HUES6 (cell line): ENCODE data around the gene GPD2.

Experiments
- H3K27ac ChIP-seq: 2 replicates; pipeline ENCODE4 v1.7.0; 2013; ENCODE audit warnings: low read depth, mild to moderate bottlenecking, low read length, inconsistent platforms
- H3K27me3 ChIP-seq: 2 replicates; pipeline ENCODE4 v1.6.1; 2013; ENCODE audit warnings: low read length; ENCODE audit not compliant: control insufficient read depth, insufficient read depth
- H3K36me3 ChIP-seq: 2 replicates; pipeline ENCODE4 v1.6.1; 2013; ENCODE audit warnings: low read length; ENCODE audit not compliant: control insufficient read depth, insufficient read depth
- H3K4me1 ChIP-seq: 2 replicates; pipeline ENCODE4 v1.6.1; 2013; ENCODE audit warnings: low read length; ENCODE audit not compliant: control insufficient read depth, insufficient read depth
- H3K4me3 ChIP-seq: 2 replicates; pipeline ENCODE4 v1.5.1; 2013; ENCODE audit warnings: low read depth, low read length
- H3K9ac ChIP-seq: one replicate; pipeline ENCODE4 v1.6.1; 2013; ENCODE audit warnings: mild to moderate bottlenecking, low read length
- H3K9me3 ChIP-seq: 2 replicates; pipeline ENCODE4 v1.6.1; 2013; ENCODE audit warnings: low read depth, low read length; ENCODE audit not compliant: control insufficient read depth, insufficient read depth

The GPD2 gene

DNA sequence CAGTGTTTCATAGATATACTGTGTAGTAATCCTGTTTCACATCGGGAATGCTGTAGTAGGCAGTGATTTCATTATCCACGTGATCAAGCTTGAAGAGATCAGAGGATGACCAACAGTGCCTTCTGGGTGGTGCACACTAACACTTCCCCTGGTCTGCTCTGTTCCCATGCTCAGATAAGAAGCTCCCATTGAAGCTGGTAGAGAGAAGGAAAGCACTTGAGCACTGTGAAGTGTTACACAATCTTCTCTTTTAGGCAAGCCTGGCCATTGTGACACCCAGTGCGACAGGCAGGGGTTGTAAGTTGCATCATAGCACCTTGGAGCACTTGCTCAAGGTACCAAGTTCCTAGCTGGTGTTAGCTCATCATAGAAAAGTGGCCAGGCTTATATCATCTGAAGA, 30.6 kb upstream of the GPD2 start:
- no peaks in the 10 kb centered on the region for H3K4me1 ChIP-seq
- no peak overlapping the region for H3K9ac ChIP-seq
- no peak overlapping the region for H3K4me3 ChIP-seq
- no peaks in the 10 kb centered on the region for H3K9me3 ChIP-seq
- H3K27ac ChIP-seq = no peak overlapping the region
- H3K27me3 ChIP-seq = no peaks in the 10 kb centered on the region
- no peaks in the 10 kb centered on the region for H3K36me3 ChIP-seq

DNA sequence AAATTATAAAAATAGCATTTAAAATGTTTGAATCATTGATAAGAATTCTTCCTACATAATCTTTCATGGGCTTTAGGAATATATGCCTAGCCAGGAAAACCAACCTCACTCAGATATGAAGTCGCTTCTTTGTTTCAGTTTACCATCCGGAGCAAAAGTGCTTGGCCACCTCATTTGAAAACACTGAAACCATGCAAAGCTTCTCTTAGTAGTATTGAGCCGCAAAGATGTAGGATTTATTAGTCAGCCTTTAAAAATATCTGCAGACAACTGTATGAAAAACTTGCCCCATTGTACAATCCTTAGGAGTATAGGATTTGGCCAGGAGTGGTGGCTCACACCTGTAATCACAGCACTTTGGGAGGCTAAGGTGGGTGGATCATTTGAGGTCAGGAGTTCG, 24.3 kb upstream of the GPD2 start:
- no peaks in the 10 kb centered on the region for H3K27me3 ChIP-seq
- no peaks in the 10 kb centered on the region for H3K9me3 ChIP-seq
- H3K4me1 ChIP-seq = no peaks in the 10 kb centered on the region
- H3K36me3 ChIP-seq = no peaks in the 10 kb centered on the region
- H3K27ac ChIP-seq = no peak overlapping the region
- no peak overlapping the region for H3K4me3 ChIP-seq
- H3K9ac ChIP-seq = no peak overlapping the region

DNA sequence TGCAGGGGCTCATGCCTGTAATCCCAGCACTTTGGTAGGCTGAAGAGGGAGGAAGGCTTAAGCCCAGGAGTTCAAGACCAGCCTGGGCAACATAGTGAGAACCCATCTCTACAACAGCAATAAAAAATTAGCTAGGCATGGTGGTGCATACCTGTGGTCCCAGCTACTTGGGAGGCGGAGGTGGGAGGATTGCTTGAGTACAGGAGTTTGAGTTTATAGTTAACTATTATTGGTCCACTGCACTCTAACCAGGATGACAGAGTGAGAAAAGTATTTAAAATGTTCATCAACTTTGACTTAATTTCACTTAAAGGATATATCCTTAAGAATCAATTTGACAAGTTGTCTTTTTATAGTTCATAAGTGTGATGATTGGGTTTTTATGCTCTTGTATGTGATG, 14.3 kb upstream of the GPD2 start:
- Histone ChIP-seq H3K4me3 (no peak overlapping the region), H3K4me1 (no peaks in the 10 kb centered on the region), H3K27ac (no peak overlapping the region), H3K9me3 (no peaks in the 10 kb centered on the region), H3K36me3 (no peaks in the 10 kb centered on the region), H3K9ac (no peak overlapping the region), H3K27me3 (no peaks in the 10 kb centered on the region)

DNA sequence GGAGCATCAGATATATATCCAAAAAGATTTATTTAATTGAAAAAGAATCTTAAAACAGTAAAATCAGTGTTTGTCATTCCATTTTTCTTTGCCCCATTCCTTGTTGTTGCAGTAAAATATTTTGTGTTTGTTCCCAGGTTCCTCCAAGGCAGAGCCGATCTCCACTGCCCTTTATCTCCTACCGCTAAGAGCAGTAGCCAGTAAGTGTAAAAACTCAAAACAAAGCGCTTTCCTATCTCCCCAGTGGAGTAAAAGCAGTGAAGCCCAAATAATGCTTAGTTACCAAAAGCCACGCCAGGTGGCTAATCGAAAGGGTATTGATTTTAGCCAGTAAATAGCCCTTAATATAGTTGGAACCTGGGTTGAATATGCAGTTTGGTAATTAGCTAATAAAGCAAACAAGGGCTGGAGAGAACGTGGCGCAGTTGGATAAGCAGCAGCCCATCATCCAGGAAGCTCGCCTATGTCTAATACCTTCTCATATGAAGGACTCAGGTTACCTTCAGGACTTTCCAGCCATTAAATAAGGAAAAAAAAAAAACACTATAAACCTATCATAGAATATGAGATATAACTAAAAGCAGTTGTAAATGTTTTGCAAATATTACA, 12.4 kb upstream of the GPD2 start:
- Histone ChIP-seq H3K9me3 (no peaks in the 10 kb centered on the region), H3K4me1 (no peaks in the 10 kb centered on the region), H3K36me3 (no peaks in the 10 kb centered on the region), H3K4me3 (no peak overlapping the region), H3K27me3 (no peaks in the 10 kb centered on the region), H3K9ac (no peak overlapping the region), H3K27ac (no peak overlapping the region)

DNA sequence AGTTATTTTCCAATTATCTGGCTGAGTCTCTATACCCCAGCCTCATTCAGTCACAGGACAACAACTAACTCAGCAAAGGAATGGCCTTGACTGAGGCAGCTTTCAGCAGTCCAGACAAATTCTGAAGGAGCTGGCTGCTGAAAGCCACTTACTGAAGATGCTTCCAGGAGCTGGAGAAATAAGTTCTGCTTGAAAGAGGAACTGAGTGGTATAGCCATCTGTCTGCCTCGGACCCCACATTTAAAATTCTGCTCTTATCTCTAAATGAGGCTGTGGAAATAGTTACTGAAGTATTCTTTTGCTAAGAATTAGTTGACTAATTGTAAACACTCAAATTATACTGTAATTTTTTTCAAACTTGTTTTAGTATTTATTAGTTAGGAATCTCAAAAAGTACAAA, 9.1 kb upstream of the GPD2 start:
- H3K36me3 ChIP-seq = no peaks in the 10 kb centered on the region
- H3K4me1 ChIP-seq = peaks cover 13% of the 10 kb centered on the region

DNA sequence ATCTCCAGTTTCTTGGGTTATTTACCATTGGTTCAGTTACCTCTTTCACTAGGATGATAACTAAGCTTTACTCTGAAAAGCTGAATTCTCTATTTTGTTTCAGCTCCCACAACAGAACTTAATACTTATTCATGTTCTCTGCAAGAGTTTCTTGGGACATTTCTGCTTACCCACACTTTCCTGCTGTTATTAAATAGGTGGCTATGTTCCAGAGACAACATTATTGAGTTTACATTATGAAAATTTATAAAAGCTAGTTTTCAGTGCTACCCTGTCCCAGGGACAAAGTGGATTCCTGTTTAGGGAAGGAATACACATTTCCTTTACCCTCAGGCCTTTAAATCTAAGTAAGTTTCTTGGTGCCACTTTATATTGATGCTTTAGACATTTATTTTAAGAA, 7.0 kb upstream of the GPD2 start:
- H3K27ac ChIP-seq = no peak overlapping the region

More for the DNA sequence above, 9.1 kb upstream of the GPD2 start:
- Histone ChIP-seq H3K9ac (no peak overlapping the region), H3K27ac (no peak overlapping the region), H3K27me3 (no peaks in the 10 kb centered on the region), H3K4me3 (no peak overlapping the region), H3K9me3 (no peaks in the 10 kb centered on the region)

DNA sequence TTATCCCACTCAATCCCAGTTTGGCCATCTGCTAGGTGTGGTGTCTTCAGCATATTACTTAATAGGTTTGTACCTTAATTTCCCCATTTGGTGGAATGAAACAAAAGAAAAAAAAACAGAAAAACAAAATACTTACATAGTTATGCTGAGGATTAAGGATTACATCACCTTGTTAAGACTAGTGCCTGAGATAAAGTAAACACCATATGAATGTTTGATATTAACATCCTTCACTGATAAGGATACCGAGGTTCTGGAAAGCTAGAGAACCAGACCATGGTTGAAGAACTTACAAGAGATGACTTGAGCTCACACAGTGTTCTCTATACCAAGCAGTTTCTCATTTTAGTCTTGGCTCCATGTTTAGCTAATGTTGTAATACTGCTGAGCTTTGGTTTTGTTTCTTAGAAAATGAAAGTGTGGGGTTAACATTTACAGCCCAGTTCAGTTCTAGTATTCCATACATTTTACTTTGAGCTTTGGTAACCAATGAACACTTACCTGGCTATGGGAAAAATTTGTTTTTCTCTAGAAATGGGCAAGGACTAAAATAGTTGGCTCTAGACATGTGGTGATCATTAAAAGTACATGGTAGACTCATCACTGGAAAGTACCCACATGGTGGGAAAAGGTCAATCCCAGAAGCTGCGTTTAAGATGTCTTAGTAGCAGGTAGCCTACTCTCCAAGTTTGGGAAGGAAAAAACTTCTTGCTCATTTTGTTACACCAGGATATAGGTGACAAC, 5.8 kb upstream of the GPD2 start:
- Histone ChIP-seq H3K36me3 (no peaks in the 10 kb centered on the region), H3K27me3 (no peaks in the 10 kb centered on the region), H3K27ac (peak overlapping the region; percentile 35; the same call in 1 of the 2 replicates), H3K4me1 (peaks cover 16% of the 10 kb centered on the region), H3K9ac (no peak overlapping the region), H3K4me3 (no peak overlapping the region), H3K9me3 (no peaks in the 10 kb centered on the region)

More for the DNA sequence above, 7.0 kb upstream of the GPD2 start:
- no peak overlapping the region for H3K9ac ChIP-seq
- H3K9me3 ChIP-seq = no peaks in the 10 kb centered on the region
- peaks cover 16% of the 10 kb centered on the region for H3K4me1 ChIP-seq
- H3K27me3 ChIP-seq = no peaks in the 10 kb centered on the region
- H3K4me3 ChIP-seq = no peak overlapping the region
- H3K36me3 ChIP-seq = no peaks in the 10 kb centered on the region

DNA sequence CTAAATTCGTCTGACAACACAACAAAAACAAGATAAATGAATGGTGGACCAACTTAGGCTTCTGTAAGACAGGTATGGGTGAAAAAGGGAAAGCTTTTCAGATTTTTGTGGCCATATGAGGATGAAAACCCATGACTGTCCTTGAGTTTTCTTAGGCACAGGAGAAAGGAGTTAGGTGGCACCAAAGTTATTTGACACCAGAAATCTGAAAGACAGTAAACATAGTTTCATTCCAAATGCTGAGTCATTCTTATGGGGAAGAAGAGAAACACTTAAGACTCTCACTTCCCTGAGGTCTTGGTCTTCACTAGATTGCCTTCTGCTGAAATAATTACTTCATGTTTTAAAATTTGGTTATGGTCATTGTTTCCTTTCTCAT, 5.2 kb upstream of the GPD2 start:
- H3K4me3 ChIP-seq = no peak overlapping the region
- H3K9ac ChIP-seq = no peak overlapping the region
- H3K27ac ChIP-seq = peak overlapping the region; percentile 35; the same call in 1 of the 2 replicates
- H3K9me3 ChIP-seq = no peaks in the 10 kb centered on the region
- no peaks in the 10 kb centered on the region for H3K27me3 ChIP-seq
- H3K4me1 ChIP-seq = peaks cover 16% of the 10 kb centered on the region
- H3K36me3 ChIP-seq = no peaks in the 10 kb centered on the region

DNA sequence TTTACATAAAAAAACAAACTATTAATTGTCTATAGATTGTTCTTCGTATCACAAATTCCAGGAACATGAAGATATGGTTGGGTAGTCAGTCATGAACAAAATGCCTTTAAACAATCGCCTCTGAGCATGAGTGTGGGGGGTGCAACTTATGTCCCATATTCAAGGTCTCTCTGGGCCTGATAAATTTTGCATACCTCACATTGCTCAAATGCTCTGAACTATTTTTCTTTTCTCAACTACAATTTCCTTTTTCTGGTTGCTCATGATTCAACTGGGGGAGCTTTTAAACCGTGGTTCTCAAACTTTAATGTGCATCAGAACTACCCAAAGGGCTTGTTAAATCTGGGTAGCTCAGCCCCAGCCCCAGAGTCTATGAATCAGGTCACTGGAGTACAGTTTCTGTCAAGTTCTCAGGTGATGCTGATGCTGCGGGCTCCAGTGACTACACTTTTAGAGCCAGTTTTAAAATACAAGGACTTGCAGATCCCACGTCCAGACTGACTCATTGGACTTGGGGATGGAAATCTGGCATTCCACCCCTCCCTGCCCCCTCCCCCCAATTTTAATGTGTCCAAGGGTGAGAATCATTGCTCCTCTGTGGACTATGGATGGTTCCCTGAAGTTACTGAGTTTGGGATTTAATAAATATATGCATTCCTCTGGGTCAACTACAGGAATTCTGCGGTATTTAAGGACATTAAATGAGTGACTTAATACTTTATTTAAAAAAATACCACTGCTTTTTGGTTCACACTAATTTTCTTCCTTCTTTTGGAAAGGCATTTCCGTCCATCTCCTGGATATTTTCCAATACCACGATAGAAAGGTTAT, 1.5 kb upstream of the GPD2 start:
- Histone ChIP-seq H3K36me3 (no peaks in the 10 kb centered on the region), H3K27ac (0 out of 2 replicates have a peak overlapping the region, but pooled peaks have one; percentile 92), H3K9ac (peak overlapping the region; percentile 95), H3K4me1 (peaks cover 31% of the 10 kb centered on the region), H3K27me3 (no peaks in the 10 kb centered on the region), H3K9me3 (no peaks in the 10 kb centered on the region), H3K4me3 (peak overlapping the region; percentile 68)

DNA sequence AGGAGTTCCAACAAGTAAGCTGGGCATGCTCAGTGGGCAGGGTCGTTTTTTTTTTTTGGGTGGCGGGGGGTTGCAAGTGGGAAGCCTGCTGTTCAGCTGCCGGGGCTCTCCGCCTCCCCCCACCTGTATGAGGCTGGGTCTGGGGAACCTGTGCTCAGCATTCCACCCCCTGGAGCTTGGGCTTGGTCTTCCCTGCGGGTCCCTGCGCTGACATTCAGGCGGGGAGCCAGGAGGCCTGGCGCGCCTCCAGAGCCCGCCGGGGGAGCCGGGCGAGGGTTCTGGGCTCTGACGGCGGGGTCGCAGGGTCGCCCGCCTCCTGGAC, 822 bp upstream of the GPD2 start:
- Histone ChIP-seq H3K27me3 (no peaks in the 10 kb centered on the region), H3K36me3 (no peaks in the 10 kb centered on the region), H3K9ac (peak overlapping the region; percentile 95), H3K4me1 (peaks cover 31% of the 10 kb centered on the region), H3K4me3 (peak overlapping the region; percentile 68), H3K9me3 (no peaks in the 10 kb centered on the region), H3K27ac (peak overlapping the region; percentile 92)

DNA sequence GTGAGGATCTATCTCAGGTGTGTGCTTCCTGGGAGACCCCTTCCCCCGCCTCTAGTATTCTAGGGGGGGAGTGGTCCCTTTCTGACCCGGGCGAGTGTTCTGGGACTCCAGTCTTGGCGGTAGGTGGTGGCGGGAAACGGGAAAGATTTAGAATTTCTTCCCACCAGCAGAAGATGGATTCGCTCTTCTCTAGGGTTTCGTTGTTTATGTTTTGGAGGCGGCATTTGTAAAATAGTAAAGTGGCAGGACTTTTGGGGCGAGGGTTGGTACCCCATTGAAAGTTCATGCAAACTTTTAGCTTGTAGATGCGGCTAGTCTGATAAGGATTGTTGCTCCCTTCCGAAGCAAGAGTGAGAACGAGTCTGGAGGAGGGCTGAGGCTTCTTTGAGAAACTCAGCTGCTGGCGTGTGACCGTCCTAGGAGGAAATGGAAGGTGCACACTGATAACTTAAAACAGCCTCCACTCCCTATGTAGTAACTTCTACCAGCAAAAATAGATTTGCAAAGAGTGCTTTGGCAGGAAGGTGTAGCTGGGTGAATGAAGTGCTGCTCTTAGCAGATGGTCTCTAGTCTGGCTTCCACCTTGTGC, 412 bp downstream of the GPD2 start:
- Histone ChIP-seq H3K9me3 (no peaks in the 10 kb centered on the region), H3K4me3 (peak overlapping the region; percentile 68), H3K36me3 (no peaks in the 10 kb centered on the region), H3K4me1 (peaks cover 19% of the 10 kb centered on the region), H3K27ac (peak overlapping the region; percentile 92; the same call in 1 of the 2 replicates), H3K27me3 (no peaks in the 10 kb centered on the region), H3K9ac (peak overlapping the region; percentile 40)
